Stromal cell of bone marrow (primary cell): Measurements from ENCODE around the gene MINDY4.

ENCODE experiments used
- DNase-seq: peaks from one replicate; pipeline ENCODE4 v3.0.0-alpha.2; 2012; ENCODE audit warnings: low read depth

Gene MINDY4

GRCh38 chr7:30835396-30835915 is 64.2 kb downstream of the MINDY4 start:
- no peak for DNase-seq

- DNase-seq, result no peak
Measured at GRCh38 chr7:30836991-30837390, 65.8 kb downstream of the MINDY4 start.

- DNase-seq, result no peak
Measured at GRCh38 chr7:30837581-30837980, 66.4 kb downstream of the MINDY4 start.

- DNase-seq, result no peak
Measured at GRCh38 chr7:30838008-30838407, 66.8 kb downstream of the MINDY4 start.

- no peak for DNase-seq
Measured at GRCh38 chr7:30840141-30841024, 69.2 kb downstream of the MINDY4 start.

GRCh38 chr7:30841025-30841735 is 70.0 kb downstream of the MINDY4 start:
- DNase-seq, result no peak

- no peak for DNase-seq
Measured at GRCh38 chr7:30841801-30842541, 70.8 kb downstream of the MINDY4 start.

- DNase-seq, result no peak
Measured at GRCh38 chr7:30842542-30843451, 71.6 kb downstream of the MINDY4 start.

- DNase-seq, result no peak
Measured at GRCh38 chr7:30843741-30844482, 72.7 kb downstream of the MINDY4 start.

GRCh38 chr7:30844483-30844874 is 73.3 kb downstream of the MINDY4 start:
- no peak for DNase-seq

GRCh38 chr7:30844916-30845315 is 73.7 kb downstream of the MINDY4 start:
- no peak for DNase-seq

GRCh38 chr7:30845426-30846135 is 74.4 kb downstream of the MINDY4 start:
- DNase-seq, result peak; percentile 42

GRCh38 chr7:30846378-30846777 is 75.2 kb downstream of the MINDY4 start:
- DNase-seq, result no peak

- no peak for DNase-seq
Measured at GRCh38 chr7:30848121-30848855, 77.1 kb downstream of the MINDY4 start.

GRCh38 chr7:30849565-30849964 is 78.3 kb downstream of the MINDY4 start:
- no peak for DNase-seq

- no peak for DNase-seq
Measured at GRCh38 chr7:30850426-30850825, 79.2 kb downstream of the MINDY4 start.

- DNase-seq, result no peak
Measured at GRCh38 chr7:30851651-30852307, 80.6 kb downstream of the MINDY4 start.

GRCh38 chr7:30852308-30852684 is 81.1 kb downstream of the MINDY4 start:
- no peak for DNase-seq
